MM.1S (cell line): ENCODE data around the gene RTN4.

Experiments
- EZH2phosphoT487 ChIP-seq: fragments of 300-600 bp; sonication (generic); IDR thresholded peaks from 2 replicates; pipeline ENCODE4 v1.6.1; 2018; ENCODE audit warnings: antibody characterized with exemption, low read length
- TF ChIP-seq, protein P1 (sequence below): fragments of 300-600 bp; sonication (generic); IDR thresholded peaks from 2 replicates; pipeline ENCODE4 v1.5.1; 2016; ENCODE audit warnings: antibody characterized with exemption, low read length, mixed read lengths

DNA sequence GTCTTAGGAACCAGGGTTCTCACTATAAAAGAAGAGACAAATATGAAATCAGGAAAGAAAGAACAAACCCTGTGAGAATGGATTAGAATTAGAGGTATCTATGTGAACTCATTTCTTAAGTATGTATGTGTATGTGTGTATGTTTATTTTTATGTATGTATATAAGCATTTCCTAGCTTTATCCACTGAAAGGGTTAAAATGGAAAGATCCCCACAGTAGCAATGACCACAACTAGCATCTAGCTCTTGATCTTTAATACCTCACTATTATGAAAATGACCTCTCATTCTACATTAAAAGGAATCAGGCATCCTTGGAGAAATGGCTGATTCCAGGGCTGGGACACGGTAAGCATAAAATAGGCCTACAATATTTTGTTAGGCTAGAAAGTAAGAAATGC lies 31.6 kb downstream of the RTN4 start:
- TF ChIP-seq, protein P1, sequence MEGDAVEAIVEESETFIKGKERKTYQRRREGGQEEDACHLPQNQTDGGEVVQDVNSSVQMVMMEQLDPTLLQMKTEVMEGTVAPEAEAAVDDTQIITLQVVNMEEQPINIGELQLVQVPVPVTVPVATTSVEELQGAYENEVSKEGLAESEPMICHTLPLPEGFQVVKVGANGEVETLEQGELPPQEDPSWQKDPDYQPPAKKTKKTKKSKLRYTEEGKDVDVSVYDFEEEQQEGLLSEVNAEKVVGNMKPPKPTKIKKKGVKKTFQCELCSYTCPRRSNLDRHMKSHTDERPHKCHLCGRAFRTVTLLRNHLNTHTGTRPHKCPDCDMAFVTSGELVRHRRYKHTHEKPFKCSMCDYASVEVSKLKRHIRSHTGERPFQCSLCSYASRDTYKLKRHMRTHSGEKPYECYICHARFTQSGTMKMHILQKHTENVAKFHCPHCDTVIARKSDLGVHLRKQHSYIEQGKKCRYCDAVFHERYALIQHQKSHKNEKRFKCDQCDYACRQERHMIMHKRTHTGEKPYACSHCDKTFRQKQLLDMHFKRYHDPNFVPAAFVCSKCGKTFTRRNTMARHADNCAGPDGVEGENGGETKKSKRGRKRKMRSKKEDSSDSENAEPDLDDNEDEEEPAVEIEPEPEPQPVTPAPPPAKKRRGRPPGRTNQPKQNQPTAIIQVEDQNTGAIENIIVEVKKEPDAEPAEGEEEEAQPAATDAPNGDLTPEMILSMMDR, result no peak
- TF ChIP-seq EZH2phosphoT487, result no peak
